ENCODE measurements around the gene MDM2.

Gene MDM2

GRCh38 chr12:68870443-68870842 is 62.5 kb downstream of the MDM2 start:
- H3K27ac ChIP-seq = no peak overlapping the region
- DNase-seq (ENCODE audit: low read depth, low spot score) = no peak

DNA sequence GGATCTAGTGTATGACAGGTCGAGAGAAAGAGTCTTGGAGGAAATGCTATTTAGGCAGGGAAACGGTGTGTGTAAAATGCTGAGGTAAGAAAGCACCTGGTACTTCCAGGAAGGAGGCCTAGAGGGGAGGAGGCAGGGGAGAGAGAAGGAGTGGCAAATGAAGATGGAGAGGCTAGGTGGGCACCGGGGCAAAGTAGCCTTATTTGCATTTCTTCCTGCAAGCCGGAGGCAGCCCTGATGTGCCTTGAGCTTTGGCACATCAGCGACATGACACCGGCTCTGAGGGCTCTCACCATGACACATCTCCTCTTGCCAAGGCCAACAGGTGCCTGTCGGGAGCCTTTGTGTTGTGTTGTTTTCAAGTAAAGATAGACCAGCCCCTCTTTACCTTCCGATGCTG is 63.4 kb downstream of the MDM2 start:
- DNase-seq (ENCODE audit: low read depth, low spot score) = no peak
- H3K27ac ChIP-seq = no peak overlapping the region

GRCh38 chr12:68871921-68872320 is 63.9 kb downstream of the MDM2 start:
- DNase-seq (ENCODE audit: low read depth, low spot score) = no peak
- H3K27ac ChIP-seq = no peak overlapping the region

DNA sequence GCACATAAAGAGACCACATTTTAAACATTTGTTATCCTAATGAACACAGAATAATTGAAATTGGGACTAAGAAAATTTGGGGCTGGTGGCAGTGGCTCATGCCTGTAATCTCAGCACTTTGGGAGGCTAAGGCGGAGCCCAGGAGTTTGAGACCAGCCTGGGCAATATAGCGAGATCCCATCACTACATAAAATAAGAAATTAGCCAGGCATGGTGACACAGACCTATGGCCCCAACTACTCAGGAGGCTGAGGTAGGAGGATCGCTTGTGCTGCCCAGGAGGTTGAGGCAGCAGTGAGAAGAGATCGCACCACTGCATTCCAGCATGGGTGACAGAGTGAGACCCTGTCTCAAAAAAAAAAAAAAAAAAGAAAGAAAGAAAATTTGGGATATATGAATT is 65.3 kb downstream of the MDM2 start:
- DNase-seq (ENCODE audit: low read depth, low spot score) = no peak
- H3K27ac ChIP-seq = no peak overlapping the region

DNA sequence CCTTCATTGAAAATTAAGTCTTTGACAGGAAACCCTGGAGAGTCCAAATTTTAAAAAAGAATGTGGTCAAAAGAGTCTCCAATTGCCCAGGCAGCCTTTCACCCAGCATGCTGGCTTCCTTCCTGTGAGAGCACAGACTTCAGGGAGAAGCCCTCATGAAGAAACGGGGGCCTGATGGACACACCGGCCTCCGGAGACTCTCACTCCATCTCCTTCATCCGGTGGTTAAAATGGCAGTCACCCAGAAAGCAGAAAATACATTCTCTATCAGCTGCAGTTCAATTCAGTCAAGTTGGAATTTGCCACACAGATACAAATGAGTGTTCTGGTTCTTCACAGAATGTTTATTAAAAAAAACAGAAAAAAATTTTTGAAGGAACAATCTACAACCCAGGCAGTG is 68.5 kb downstream of the MDM2 start:
- DNase-seq (ENCODE audit: low read depth, low spot score) = no peak

GRCh38 chr12:68877583-68877982 is 69.6 kb downstream of the MDM2 start:
- no peak for DNase-seq (ENCODE audit: low read depth, low spot score)
- H3K27ac ChIP-seq = no peak overlapping the region

More for the DNA sequence above, 68.5 kb downstream of the MDM2 start:
- H3K27ac ChIP-seq = no peak overlapping the region

GRCh38 chr12:68878283-68878682 is 70.3 kb downstream of the MDM2 start:
- no peak for DNase-seq (ENCODE audit: low read depth, low spot score)
- no peak overlapping the region for H3K27ac ChIP-seq

DNA sequence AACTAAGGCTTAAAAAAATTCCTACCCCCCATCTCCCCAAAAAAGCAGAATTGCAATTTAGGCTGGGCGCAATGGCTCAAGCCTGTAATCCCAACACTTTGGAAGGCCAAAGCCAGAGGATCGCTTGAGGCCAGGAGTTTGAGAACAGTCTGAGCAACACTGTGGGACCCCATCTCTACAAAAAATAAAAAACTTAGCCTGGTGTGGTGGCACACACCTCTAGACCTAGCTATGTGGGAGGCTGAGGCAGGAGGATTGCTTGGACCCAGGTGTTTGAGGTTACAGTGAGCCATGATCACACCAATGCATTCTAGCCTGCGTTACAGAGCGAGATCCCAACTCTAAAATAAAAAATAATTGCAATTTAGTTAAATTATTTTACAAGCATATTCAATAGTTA is 70.9 kb downstream of the MDM2 start:
- no peak overlapping the region for H3K27ac ChIP-seq
- no peak for DNase-seq (ENCODE audit: low read depth, low spot score)

DNA sequence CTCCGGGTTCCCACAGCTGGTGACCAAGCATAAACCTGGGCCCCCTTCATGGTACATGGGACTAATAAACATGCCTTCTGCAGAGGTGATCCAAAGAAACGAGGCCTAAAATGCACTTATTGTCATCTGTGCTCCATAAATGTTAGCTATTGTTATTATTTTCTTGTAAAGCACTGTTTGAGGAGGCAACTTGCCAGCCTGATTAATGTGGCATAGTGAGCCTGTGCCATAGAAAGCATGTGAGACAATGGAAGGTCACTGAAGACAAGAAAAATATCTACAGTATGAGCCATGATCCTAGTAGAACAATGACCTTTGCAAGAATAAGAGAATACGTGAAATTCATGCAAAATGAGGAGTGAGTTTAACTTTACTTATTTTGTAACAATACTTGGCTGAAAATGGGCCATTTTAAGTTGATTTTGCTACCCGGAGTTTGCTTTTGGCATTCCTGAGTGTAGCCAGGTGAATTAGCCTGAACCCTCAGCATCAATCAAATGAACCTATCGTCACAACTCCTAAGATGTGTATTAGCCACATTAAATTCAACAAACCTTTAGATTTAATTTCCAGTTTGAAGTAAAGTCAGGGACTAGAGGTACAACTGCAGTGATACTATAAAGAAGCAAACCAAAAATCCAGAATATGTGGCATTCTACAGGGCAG is 72.8 kb downstream of the MDM2 start:
- DNase-seq (ENCODE audit: low read depth, low spot score) = no peak
- no peak overlapping the region for H3K27ac ChIP-seq

GRCh38 chr12:68882251-68882964 is 74.4 kb downstream of the MDM2 start:
- no peak overlapping the region for H3K27ac ChIP-seq
- no peak for DNase-seq (ENCODE audit: low read depth, low spot score)

DNA sequence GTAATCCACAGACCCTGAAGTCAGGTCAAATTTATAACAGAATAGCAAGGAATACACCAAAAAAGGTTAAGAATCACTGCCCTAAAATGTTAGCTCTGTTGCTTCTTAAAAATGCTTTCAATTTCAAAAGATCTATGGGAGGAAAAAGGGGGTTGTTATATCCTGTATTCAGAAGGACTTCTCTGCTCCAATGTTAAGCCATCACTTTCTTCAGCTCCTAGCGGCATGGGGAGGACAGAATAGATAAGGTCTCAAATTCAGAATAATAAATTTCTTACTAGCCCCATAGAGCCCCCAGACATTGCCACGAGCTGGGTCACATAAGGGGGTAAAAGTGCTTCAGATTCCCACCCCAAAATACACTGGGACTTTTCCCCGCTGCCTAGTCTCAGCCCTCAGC is 75.2 kb downstream of the MDM2 start:
- DNase-seq (ENCODE audit: low read depth, low spot score) = no peak
- H3K27ac ChIP-seq = no peak overlapping the region

GRCh38 chr12:68884251-68884650 is 76.3 kb downstream of the MDM2 start:
- no peak for DNase-seq (ENCODE audit: low read depth, low spot score)
- no peak overlapping the region for H3K27ac ChIP-seq

- H3K27ac ChIP-seq = no peak overlapping the region
- no peak for DNase-seq (ENCODE audit: low read depth, low spot score)
Measured at GRCh38 chr12:68885381-68885780, 77.4 kb downstream of the MDM2 start.

DNA sequence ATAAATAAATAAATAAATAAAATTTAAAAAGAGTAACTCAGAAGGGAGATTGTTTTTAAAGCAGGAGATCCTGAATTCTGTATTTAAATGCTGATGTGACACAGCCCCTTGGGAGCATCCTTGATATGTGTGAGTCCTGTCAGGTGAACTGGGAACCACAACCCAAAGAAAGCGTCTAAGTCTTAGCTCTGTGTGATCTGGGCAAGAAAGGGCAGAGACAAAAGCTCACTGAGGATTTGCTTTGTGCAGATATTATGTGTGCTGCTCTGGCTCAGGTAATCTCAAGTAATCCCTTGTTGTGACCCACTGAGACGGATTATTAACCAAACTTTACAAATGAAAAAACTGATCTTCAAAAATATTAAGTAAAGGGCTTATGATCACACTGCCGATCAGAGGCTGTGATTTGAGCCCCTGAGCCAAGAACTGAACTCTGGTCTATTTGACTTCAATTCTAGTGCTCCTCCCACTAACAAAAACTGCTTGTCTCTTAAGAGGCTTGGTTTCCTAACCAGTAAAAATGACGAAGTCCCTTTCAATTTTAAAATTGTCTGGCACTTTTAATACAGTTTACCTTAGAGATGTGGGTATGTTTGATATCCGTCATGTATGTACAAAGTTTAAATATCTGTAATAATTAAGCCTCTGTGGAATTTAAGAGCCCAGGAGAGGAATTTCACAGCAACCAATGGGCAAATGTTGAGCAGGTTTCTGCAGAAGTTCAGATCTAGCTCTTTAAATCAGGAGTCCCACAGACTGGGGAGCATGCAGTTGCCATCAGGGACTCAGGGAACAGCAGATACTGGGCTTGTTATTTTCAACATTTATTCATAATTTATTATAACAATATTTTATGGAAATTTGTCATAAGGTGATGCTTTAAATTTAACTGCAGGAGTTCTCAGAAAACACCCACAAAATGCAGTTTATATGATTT is 78.9 kb downstream of the MDM2 start:
- no peak overlapping the region for H3K27ac ChIP-seq
- no peak for DNase-seq (ENCODE audit: low read depth, low spot score)

- DNase-seq (ENCODE audit: low read depth, low spot score) = no peak
- no peak overlapping the region for H3K27ac ChIP-seq
Measured at GRCh38 chr12:68887641-68888040, 79.7 kb downstream of the MDM2 start.

DNA sequence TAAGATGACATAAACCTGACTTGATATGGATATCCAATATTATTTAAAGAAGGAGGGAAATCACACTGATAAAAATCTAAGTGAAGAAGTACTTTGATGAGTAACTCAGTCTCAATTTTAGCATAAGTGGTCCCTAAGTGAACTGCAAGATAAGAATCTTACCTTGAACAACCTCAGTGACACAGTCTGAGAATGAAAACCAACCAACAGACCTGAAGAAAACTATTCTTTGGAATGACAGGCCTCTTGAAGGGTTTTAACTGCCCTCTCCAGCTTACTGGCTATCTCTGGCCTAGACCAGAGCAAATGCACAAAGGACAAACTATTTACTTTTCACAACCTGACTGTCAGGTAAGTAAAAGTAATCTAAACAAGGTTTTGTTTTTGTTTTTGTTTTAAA is 80.3 kb downstream of the MDM2 start:
- DNase-seq (ENCODE audit: low read depth, low spot score) = no peak
- no peak overlapping the region for H3K27ac ChIP-seq

DNA sequence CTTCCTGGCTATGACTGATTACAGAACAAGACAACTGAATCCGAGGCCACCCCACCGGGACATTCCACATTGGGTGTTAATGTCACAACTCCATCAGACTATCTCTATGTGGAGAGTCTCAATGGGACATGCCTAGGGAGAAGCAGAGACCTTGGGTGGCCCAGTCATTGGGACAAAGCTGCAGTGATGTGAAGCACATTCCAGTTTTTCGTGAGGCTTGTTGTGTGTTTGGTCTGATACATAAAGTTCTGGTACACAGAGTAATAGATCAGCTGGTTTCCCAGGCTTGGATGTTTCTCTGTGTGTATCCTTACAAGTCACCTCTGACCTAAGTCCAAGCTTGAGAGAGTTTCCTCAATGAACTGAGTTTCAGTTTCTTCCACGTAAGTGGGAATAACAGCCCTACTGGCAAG is 82.7 kb downstream of the MDM2 start:
- no peak overlapping the region for H3K27ac ChIP-seq
- DNase-seq (ENCODE audit: low read depth, low spot score) = no peak

DNA sequence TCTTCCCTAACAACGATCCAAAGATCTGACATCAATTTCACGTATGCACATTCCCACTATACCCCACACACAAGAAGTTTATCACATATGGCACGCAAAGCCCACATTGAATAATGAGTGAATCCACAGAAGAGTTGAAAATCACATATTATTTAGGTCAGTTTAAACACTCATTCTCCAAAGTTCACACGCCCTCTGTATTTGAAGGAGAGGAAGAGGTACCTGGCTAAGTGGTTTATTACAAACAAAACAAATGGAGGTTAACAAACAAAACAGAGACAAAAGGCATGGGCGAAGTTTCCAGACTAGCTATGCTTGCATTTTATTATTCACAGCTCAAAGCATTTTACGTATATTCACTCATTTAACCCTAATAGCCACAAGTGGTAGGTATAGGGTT is 83.2 kb downstream of the MDM2 start:
- no peak for DNase-seq (ENCODE audit: low read depth, low spot score)
- H3K27ac ChIP-seq = no peak overlapping the region

GRCh38 chr12:68893201-68893600 is 85.2 kb downstream of the MDM2 start:
- no peak for DNase-seq (ENCODE audit: low read depth, low spot score)
- no peak overlapping the region for H3K27ac ChIP-seq

- no peak for DNase-seq (ENCODE audit: low read depth, low spot score)
Measured at GRCh38 chr12:68893741-68894140, 85.8 kb downstream of the MDM2 start.

GRCh38 chr12:68894276-68894855 is 86.4 kb downstream of the MDM2 start:
- H3K27ac ChIP-seq = no peak overlapping the region

More at GRCh38 chr12:68893741-68894140, 85.8 kb downstream of the MDM2 start:
- no peak overlapping the region for H3K27ac ChIP-seq

More at GRCh38 chr12:68894276-68894855, 86.4 kb downstream of the MDM2 start:
- no peak for DNase-seq (ENCODE audit: low read depth, low spot score)
